Activated CD8-positive, alpha-beta T cell treated with anti-CD3 and anti-CD28 coated beads for 36 hours (primary cell): Measurements from ENCODE around the gene PLEKHN1. TPM values are rescaled to one million over a fixed set of nuclear protein-coding genes. Genes with fewer than 3 reads are reported as not detected.

Experiments
- ATAC-seq: fragments of 200-7000 bp; cut with Tn5 transposase; one replicate; pipeline ENCODE4 v1.10.0; 2021; ENCODE audit warnings: mild to moderate bottlenecking, moderate library complexity
- CTCF ChIA-PET: fragments of 350-600 bp; sonication (Branson Sonifier 250); formaldehyde crosslinking; loops from one replicate; lab custom pipeline; 2021; ENCODE audit warnings: antibody characterized with exemption; lab: Charles Lee
- POLR2A ChIA-PET: fragments of 350-600 bp; sonication (Branson Sonifier 250); formaldehyde crosslinking; loops from one replicate; lab custom pipeline; 2021; ENCODE audit warnings: antibody characterized with exemption; lab: Charles Lee
- DNase-seq: peaks from one replicate; pipeline ENCODE4 v3.0.0-alpha.2; 2020
- H3K27ac Mint-ChIP-seq: one replicate; pipeline ENCODE4 v1.8.0; 2021; ENCODE audit warnings: mild to moderate bottlenecking, mixed read lengths
- H3K27me3 Mint-ChIP-seq: one replicate; pipeline ENCODE4 v1.8.0; 2021; ENCODE audit warnings: mixed read lengths
- H3K36me3 Mint-ChIP-seq: one replicate; pipeline ENCODE4 v1.8.0; 2021; ENCODE audit warnings: low read depth, mixed read lengths
- H3K4me1 Mint-ChIP-seq: one replicate; pipeline ENCODE4 v1.8.0; 2021; ENCODE audit warnings: low read depth, mixed read lengths
- H3K4me3 Mint-ChIP-seq: one replicate; pipeline ENCODE4 v1.8.0; 2021; ENCODE audit warnings: mild to moderate bottlenecking, moderate library complexity, mixed read lengths
- H3K9me3 Mint-ChIP-seq: one replicate; pipeline ENCODE4 v1.8.0; 2021; ENCODE audit warnings: mixed read lengths
- intact Hi-C: fragments of 100-400 bp; cut with micrococcal nuclease; formaldehyde crosslinking; loops from one replicate; pipeline ENCODE4 v1.10.0; 2022
- total RNA-seq, 2 experiments: library from RNA; stranded (reverse); gene quantifications; one replicate each; pipeline ENCODE4 v1.2.3, GENCODE V29; 2021
- TF ChIP-seq, protein P1 (sequence below): fragments of 200-600 bp; IDR thresholded peaks from one replicate; pipeline ENCODE4 v1.8.0; 2022; ENCODE audit warnings: antibody characterized with exemption, mild to moderate bottlenecking

PLEKHN1 gene
- total RNA-seq, 2 experiments from 2014 or later, result 1.0 to 1.3 TPM

DNA sequence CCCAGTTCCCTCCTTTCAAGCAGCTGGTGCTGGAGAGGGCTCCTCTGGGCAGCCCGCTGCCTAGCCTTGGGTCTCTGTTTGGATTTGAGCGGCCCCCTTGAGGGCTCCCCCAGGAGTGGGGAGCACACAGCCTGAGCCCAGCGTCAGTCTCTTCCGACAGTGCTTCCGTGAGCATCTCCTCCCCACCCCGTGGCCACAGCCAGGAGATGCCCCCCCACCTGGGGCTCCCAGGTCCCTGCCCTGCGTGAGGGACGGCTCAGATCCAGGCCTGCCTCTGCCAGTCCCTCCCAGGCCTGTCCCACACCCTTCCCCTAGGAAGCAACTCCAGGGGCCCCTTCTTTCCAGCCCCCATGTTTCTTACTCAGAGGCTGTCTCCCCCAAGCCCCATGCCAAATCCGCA lies 39.0 kb upstream of the PLEKHN1 start:
- POLR2A ChIA-PET, result interaction anchor here (0.9 kb wide), 1 partner anchor 42 kb away, joined by 3 read pairs; no protein-coding TSS in a partner anchor
- no peak overlapping the region for H3K27ac Mint-ChIP-seq
- CTCF ChIA-PET, result no interaction called here
- H3K9me3 Mint-ChIP-seq, result no peaks in the 10 kb centered on the region
- no peak overlapping the region for H3K4me3 Mint-ChIP-seq
- H3K4me1 Mint-ChIP-seq, result peaks cover 7% of the 10 kb centered on the region
- H3K27me3 Mint-ChIP-seq, result peaks cover 34% of the 10 kb centered on the region
- TF ChIP-seq, protein P1, sequence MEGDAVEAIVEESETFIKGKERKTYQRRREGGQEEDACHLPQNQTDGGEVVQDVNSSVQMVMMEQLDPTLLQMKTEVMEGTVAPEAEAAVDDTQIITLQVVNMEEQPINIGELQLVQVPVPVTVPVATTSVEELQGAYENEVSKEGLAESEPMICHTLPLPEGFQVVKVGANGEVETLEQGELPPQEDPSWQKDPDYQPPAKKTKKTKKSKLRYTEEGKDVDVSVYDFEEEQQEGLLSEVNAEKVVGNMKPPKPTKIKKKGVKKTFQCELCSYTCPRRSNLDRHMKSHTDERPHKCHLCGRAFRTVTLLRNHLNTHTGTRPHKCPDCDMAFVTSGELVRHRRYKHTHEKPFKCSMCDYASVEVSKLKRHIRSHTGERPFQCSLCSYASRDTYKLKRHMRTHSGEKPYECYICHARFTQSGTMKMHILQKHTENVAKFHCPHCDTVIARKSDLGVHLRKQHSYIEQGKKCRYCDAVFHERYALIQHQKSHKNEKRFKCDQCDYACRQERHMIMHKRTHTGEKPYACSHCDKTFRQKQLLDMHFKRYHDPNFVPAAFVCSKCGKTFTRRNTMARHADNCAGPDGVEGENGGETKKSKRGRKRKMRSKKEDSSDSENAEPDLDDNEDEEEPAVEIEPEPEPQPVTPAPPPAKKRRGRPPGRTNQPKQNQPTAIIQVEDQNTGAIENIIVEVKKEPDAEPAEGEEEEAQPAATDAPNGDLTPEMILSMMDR, result no peak
- DNase-seq, result no peak
- intact Hi-C loops, result no loop called here
- ATAC-seq, result no peak
- H3K36me3 Mint-ChIP-seq, result no peaks in the 10 kb centered on the region

DNA sequence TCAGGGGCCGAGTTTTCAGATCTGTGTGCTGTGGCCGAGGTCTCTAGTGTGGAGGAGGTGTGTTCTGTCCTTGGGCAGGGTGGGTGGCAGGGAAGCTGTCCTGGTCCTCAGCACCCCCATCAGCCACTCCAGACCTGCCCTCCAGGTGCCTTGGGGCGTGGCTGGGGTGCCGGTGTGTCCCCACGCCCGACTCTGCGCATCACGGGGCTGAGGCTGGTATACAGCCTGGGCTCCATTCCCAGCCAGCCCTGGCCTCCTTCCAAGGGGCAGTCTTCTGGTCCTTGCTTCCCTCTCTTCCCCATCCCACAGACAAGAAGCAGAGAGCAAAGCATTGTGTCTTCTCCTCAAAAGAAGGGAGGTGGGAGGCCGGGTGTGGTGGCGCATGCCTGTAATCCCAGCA lies 38.5 kb upstream of the PLEKHN1 start:
- CTCF ChIA-PET, result interaction anchor here (1.6 kb wide), 1 partner anchor 15 kb away, joined by 3 read pairs; no protein-coding TSS in a partner anchor
- intact Hi-C loops, result no loop called here

DNA sequence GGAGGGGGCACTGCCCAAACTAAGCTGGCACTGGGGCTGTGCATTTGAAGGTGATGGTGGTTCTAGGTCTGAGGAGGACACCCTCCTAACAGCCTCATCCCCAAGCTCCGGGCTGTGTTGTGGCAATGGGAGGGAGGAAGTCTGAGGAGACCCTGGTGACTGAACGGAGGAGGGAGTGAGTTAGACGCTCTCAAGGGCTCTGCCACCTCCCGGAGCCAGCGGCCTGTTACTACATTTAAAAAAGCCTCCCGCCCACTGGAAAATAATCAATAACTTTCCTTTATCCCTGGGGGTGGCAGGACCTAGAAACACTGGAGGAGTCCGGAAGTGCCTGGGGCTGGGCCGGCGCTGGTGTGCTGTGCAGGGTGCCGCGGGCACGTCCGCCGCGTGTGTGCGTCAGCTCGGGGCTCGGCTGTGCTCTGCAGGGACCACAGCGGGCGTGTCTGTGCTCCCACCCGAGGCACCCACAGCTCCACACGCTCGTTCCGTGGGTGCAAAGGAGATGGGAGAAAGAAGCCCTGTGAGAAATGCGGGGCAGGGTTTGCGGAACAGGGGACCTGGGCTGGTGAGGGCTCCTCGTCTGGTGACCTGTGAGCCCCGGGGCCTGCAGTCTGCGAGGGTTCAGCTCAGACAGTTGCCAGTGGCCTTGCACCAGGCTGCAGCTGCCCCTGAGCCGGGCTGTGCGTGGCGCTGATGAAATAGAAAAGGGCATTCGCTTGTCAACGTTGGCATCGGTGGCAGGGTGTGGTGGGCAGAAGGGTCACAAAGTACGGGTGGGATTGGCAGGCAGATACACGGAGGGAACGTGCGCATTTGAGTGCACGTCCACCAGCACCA lies 37.2 kb upstream of the PLEKHN1 start:
- H3K36me3 Mint-ChIP-seq, result no peaks in the 10 kb centered on the region
- no peak for DNase-seq
- ChIA-PET CTCF (interaction anchor here (1.6 kb wide), 1 partner anchor 13 kb away, joined by 3 read pairs; no protein-coding TSS in a partner anchor), POLR2A (interaction anchor here (1.0 to 1.3 kb wide), 3 partner anchors 10 to 30 kb away, joined by 3 to 4 read pairs (median 3); partner anchors contain the start of gene NOC2L)
- no peak overlapping the region for H3K4me3 Mint-ChIP-seq
- H3K4me1 Mint-ChIP-seq, result no peaks in the 10 kb centered on the region
- no peak overlapping the region for H3K27ac Mint-ChIP-seq
- TF ChIP-seq, protein P1, result no peak
- H3K27me3 Mint-ChIP-seq, result peaks cover 25% of the 10 kb centered on the region
- ATAC-seq, result no peak
- intact Hi-C loops, result no loop called here
- no peaks in the 10 kb centered on the region for H3K9me3 Mint-ChIP-seq

More for the DNA sequence above, 38.5 kb upstream of the PLEKHN1 start:
- POLR2A ChIA-PET, result interaction anchor here (1.3 kb wide), 1 partner anchor 11 kb away, joined by 4 read pairs; no protein-coding TSS in a partner anchor
- no peak for DNase-seq
- Mint-ChIP-seq H3K27ac (no peak overlapping the region), H3K4me1 (peaks cover 7% of the 10 kb centered on the region), H3K27me3 (peaks cover 29% of the 10 kb centered on the region), H3K36me3 (no peaks in the 10 kb centered on the region), H3K9me3 (no peaks in the 10 kb centered on the region), H3K4me3 (no peak overlapping the region)
- TF ChIP-seq, protein P1, result no peak
- ATAC-seq, result no peak

DNA sequence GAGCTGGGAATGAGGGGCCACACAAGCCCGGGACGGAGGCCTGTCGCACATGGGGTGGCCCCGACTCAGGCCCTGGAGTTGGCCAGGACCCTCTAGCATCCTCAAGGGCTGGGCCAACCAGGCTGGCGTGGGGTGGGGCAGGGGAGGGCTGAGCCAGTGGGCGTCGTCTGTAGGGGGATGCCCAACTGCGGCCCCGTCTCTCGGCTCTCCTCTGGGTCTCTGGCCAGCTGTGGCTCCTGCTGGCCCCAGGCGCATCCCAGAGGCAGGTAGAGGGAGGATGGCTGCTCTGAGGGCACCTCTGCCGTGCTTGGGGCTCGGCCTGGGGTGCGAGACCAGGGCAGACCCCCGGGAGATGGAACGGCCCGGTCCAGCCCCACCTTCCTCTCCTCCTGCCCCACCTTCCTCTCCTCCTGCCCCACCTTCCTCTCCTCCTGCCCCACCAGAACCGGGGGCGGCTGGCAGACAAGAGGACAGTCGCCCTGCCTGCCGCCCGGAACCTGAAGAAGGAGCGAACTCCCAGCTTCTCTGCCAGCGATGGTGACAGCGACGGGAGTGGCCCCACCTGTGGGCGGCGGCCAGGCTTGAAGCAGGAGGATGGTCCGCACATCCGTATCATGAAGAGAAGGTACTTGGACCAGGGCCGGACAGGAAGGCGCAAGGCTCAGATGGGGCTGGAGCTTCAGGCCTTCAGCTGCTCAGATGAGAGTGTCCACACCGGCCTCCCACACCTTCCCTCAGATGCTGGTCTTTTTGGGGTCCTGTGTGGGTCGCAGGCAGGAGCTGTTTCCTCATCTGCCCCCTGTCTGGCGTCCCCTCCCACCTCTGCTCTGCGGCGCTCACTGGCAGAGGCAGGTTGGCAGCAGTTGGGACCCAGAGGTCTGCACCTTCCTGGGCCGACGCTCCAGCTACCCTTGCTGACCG lies 36.3 kb upstream of the PLEKHN1 start:
- H3K36me3 Mint-ChIP-seq, result no peaks in the 10 kb centered on the region

More for the DNA sequence above, 36.3 kb upstream of the PLEKHN1 start:
- H3K4me1 Mint-ChIP-seq, result no peaks in the 10 kb centered on the region
- no peak for DNase-seq
- H3K4me3 Mint-ChIP-seq, result no peak overlapping the region
- no peak for ATAC-seq
- peaks cover 24% of the 10 kb centered on the region for H3K27me3 Mint-ChIP-seq
- intact Hi-C loops, result no loop called here
- TF ChIP-seq, protein P1, result no peak
- ChIA-PET CTCF (no interaction called here), POLR2A (interaction anchor here (1.0 to 1.3 kb wide), 3 partner anchors 11 to 29 kb away, joined by 3 to 4 read pairs (median 3); partner anchors contain the start of gene NOC2L)
- H3K27ac Mint-ChIP-seq, result no peak overlapping the region
- no peaks in the 10 kb centered on the region for H3K9me3 Mint-ChIP-seq
